NCI-H460 (cell line): ENCODE data around the gene CHIT1. TPM values are rescaled to one million over a fixed set of nuclear protein-coding genes. Genes with fewer than 3 reads are reported as not detected.
A peak's percentile ranks its signal among the peaks of the same experiment; 100 is the strongest.

ENCODE experiments used
- DNase-seq: peaks from one replicate; pipeline ENCODE4 v3.0.0-alpha.2; 2016; ENCODE audit warnings: low read depth; ENCODE audit errors: extremely low read depth
- polyA plus RNA-seq: library from polyadenylated mRNA; depleted of rRNA; stranded (reverse); fragments of >200 nt; gene quantifications from 2 replicates; pipeline ENCODE4 v1.2.3, GENCODE V29; 2014; cell fraction: nucleus; rRNA removed
- total RNA-seq: library from RNA; depleted of rRNA; stranded (reverse); fragments of >200 nt; shearing (Covaris generic); gene quantifications from 2 replicates; pipeline ENCODE4 v1.2.3, GENCODE V29; 2014; rRNA removed

The CHIT1 gene
- not detected in 2 replicates for total RNA-seq
- polyA plus RNA-seq = not detected in 2 replicates

- no peak for DNase-seq
Observed at GRCh38 chr1:203229471-203230135, at the start of gene CHIT1. TSS of gene CHIT1 (minus strand) at chr1:203229673. CDS start at chr1:203229636, 37 bp downstream.

- no peak for DNase-seq
Observed at GRCh38 chr1:203278885-203279406, 49.5 kb upstream of the CHIT1 start.

GRCh38 chr1:203278082-203278884 is 48.8 kb upstream of the CHIT1 start:
- DNase-seq = no peak

GRCh38 chr1:203276916-203277545 is 47.6 kb upstream of the CHIT1 start:
- no peak for DNase-seq

- no peak for DNase-seq
Observed at GRCh38 chr1:203276408-203276807, 46.9 kb upstream of the CHIT1 start.

- DNase-seq = no peak
Observed at GRCh38 chr1:203275656-203276272, 46.3 kb upstream of the CHIT1 start.

- no peak for DNase-seq
Observed at GRCh38 chr1:203274603-203275381, 45.3 kb upstream of the CHIT1 start.

- DNase-seq = no peak
Observed at GRCh38 chr1:203273869-203274602, 44.6 kb upstream of the CHIT1 start.

GRCh38 chr1:203273206-203273868 is 43.9 kb upstream of the CHIT1 start:
- DNase-seq = peak; percentile 87

- no peak for DNase-seq
Observed at GRCh38 chr1:203272633-203273205, 43.2 kb upstream of the CHIT1 start.

- DNase-seq = no peak
Observed at GRCh38 chr1:203271962-203272632, 42.6 kb upstream of the CHIT1 start.

GRCh38 chr1:203271018-203271743 is 41.7 kb upstream of the CHIT1 start:
- peak; percentile 57 for DNase-seq

GRCh38 chr1:203270448-203270847 is 41.0 kb upstream of the CHIT1 start:
- no peak for DNase-seq

- no peak for DNase-seq
Observed at GRCh38 chr1:203269654-203270020, 40.2 kb upstream of the CHIT1 start.

GRCh38 chr1:203268901-203269653 is 39.6 kb upstream of the CHIT1 start:
- DNase-seq = peak; percentile 85

GRCh38 chr1:203267912-203268311 is 38.4 kb upstream of the CHIT1 start:
- no peak for DNase-seq
